Lower lobe of right lung (tissue), 2 donors: ENCODE data around the gene NOL4L. TPM values are rescaled to one million over a fixed set of nuclear protein-coding genes. Genes with fewer than 3 reads are reported as not detected.

Source experiments
- ATAC-seq, 2 donors: fragments of 200-7000 bp; cut with Tn5 transposase; one replicate each; pipeline ENCODE4 v1.9.1; 2020 to 2022; ENCODE audit warnings: mild to moderate bottlenecking in 2 of 2, moderate library complexity in 2 of 2
- DNase-seq: peaks from one replicate; pipeline ENCODE4 v3.0.0-alpha.2; 2020
- H3K27ac ChIP-seq: fragments of 200-600 bp; one replicate; pipeline ENCODE4 v1.8.0; 2022
- H3K27me3 ChIP-seq: fragments of 200-600 bp; one replicate; pipeline ENCODE4 v1.8.0; 2022; ENCODE audit warnings: low read depth
- H3K36me3 ChIP-seq: fragments of 200-600 bp; one replicate; pipeline ENCODE4 v1.8.0; 2022; ENCODE audit warnings: mild to moderate bottlenecking
- H3K4me1 ChIP-seq: fragments of 200-600 bp; one replicate; pipeline ENCODE4 v1.8.0; 2022
- H3K4me3 ChIP-seq: fragments of 200-600 bp; one replicate; pipeline ENCODE4 v1.8.0; 2022; ENCODE audit warnings: mild to moderate bottlenecking
- H3K9me3 ChIP-seq: fragments of 200-600 bp; one replicate; pipeline ENCODE4 v1.8.0; 2022
- CTCF ChIP-seq: fragments of 200-600 bp; IDR thresholded peaks from one replicate; pipeline ENCODE4 v1.8.0; 2022; ENCODE audit warnings: antibody characterized with exemption, mild to moderate bottlenecking
- intact Hi-C: fragments of 100-400 bp; cut with DNase I; formaldehyde crosslinking; loops from one replicate; pipeline ENCODE4 v1.11.0; 2022
- total RNA-seq: library from RNA; stranded (reverse); fragmentation: NEBNext Ultra II Directional; extraction: Animal tissue kit (Norgen Biotek cat#: 25700); gene quantifications from one replicate; pipeline ENCODE4 v1.2.1, GENCODE V29; 2021
- donor health status: DM: no; HTN: yes; CAD: no; lungs with severe emphysema.

The NOL4L gene
- total RNA-seq, 1 donor from 2014 or later = 14.3 TPM

GRCh38 chr20:32562495-32562911 lies 22.6 kb downstream of the NOL4L start:
- no peaks in the 10 kb centered on the region for H3K9me3 ChIP-seq
- TF ChIP-seq CTCF = no peak
- no peak for ATAC-seq

GRCh38 chr20:32560989-32561830 lies 23.9 kb downstream of the NOL4L start:
- H3K27me3 ChIP-seq = no peaks in the 10 kb centered on the region
- no peaks in the 10 kb centered on the region for H3K36me3 ChIP-seq
- no peak overlapping the region for H3K4me3 ChIP-seq
- DNase-seq (no peak), ATAC-seq (no peak)
- no peaks in the 10 kb centered on the region for H3K9me3 ChIP-seq
- intact Hi-C loops = no loop called here
- H3K4me1 ChIP-seq = peaks cover 14% of the 10 kb centered on the region
- TF ChIP-seq CTCF = no peak
- H3K27ac ChIP-seq = no peak overlapping the region

More at GRCh38 chr20:32562495-32562911, 22.6 kb downstream of the NOL4L start:
- Histone ChIP-seq H3K4me3 (no peak overlapping the region), H3K27ac (no peak overlapping the region), H3K36me3 (no peaks in the 10 kb centered on the region), H3K27me3 (no peaks in the 10 kb centered on the region), H3K4me1 (peaks cover 14% of the 10 kb centered on the region)
- DNase-seq = no peak
- intact Hi-C loops = no loop called here

- Histone ChIP-seq H3K27me3 (no peaks in the 10 kb centered on the region), H3K36me3 (no peaks in the 10 kb centered on the region), H3K9me3 (no peaks in the 10 kb centered on the region), H3K4me3 (no peak overlapping the region), H3K27ac (no peak overlapping the region), H3K4me1 (peaks cover 10% of the 10 kb centered on the region)
- DNase-seq (no peak), ATAC-seq (no peak)
- TF ChIP-seq CTCF = no peak
- intact Hi-C loops = no loop called here
Observed at GRCh38 chr20:32560482-32560988, 24.6 kb downstream of the NOL4L start.

GRCh38 chr20:32559753-32560380 lies 25.3 kb downstream of the NOL4L start:
- no peak overlapping the region for H3K4me3 ChIP-seq
- H3K27me3 ChIP-seq = no peaks in the 10 kb centered on the region
- H3K36me3 ChIP-seq = no peaks in the 10 kb centered on the region
- no peak for DNase-seq
- ATAC-seq = no peak
- H3K4me1 ChIP-seq = peaks cover 4% of the 10 kb centered on the region
- TF ChIP-seq CTCF = no peak
- no peaks in the 10 kb centered on the region for H3K9me3 ChIP-seq
- no peak overlapping the region for H3K27ac ChIP-seq
- intact Hi-C loops = no loop called here

- TF ChIP-seq CTCF = no peak
- no peaks in the 10 kb centered on the region for H3K36me3 ChIP-seq
- no peaks in the 10 kb centered on the region for H3K27me3 ChIP-seq
- intact Hi-C loops = no loop called here
- no peaks in the 10 kb centered on the region for H3K4me1 ChIP-seq
- H3K4me3 ChIP-seq = no peak overlapping the region
- DNase-seq (no peak), ATAC-seq (no peak)
- no peak overlapping the region for H3K27ac ChIP-seq
- H3K9me3 ChIP-seq = no peaks in the 10 kb centered on the region
Observed at GRCh38 chr20:32559205-32559752, 25.9 kb downstream of the NOL4L start.
